A549 (cell line): ENCODE results near the gene SIAE.

Experiments used
- CBX8 ChIP-seq: fragments of 200-600 bp; sonication (generic); IDR thresholded peaks from 2 replicates; pipeline ENCODE4 v1.6.1; 2016
- RAD21 ChIP-seq, 2 experiments: fragments of >200 bp in 1 of 2; sonication (Bioruptor Twin) in 1 of 2; formaldehyde crosslinking in 1 of 2; IDR thresholded peaks in 1 of 2; conservative IDR thresholded peaks in 1 of 2; 2 replicates in 1 of 2; 3 replicates in 1 of 2; pipeline ENCODE4 v1.6.1; 2012 to 2018; ENCODE audit warnings: inconsistent platforms in 1 of 2
- REST ChIP-seq: fragments of 200-600 bp; sonication (generic); IDR thresholded peaks from 2 replicates; pipeline ENCODE4 v1.6.1; 2016; ENCODE audit warnings: antibody characterized with exemption, mild to moderate bottlenecking, moderate library complexity
- TF ChIP-seq, protein P1 (sequence below): fragments of >200 bp; sonication (Bioruptor Twin); formaldehyde crosslinking; IDR thresholded peaks from 3 replicates; pipeline ENCODE4 v1.5.1; 2016

GRCh38 chr11:124716591-124716990 lies 43.1 kb upstream of the SIAE start:
- no peak for TF ChIP-seq REST
- TF ChIP-seq, protein P1, sequence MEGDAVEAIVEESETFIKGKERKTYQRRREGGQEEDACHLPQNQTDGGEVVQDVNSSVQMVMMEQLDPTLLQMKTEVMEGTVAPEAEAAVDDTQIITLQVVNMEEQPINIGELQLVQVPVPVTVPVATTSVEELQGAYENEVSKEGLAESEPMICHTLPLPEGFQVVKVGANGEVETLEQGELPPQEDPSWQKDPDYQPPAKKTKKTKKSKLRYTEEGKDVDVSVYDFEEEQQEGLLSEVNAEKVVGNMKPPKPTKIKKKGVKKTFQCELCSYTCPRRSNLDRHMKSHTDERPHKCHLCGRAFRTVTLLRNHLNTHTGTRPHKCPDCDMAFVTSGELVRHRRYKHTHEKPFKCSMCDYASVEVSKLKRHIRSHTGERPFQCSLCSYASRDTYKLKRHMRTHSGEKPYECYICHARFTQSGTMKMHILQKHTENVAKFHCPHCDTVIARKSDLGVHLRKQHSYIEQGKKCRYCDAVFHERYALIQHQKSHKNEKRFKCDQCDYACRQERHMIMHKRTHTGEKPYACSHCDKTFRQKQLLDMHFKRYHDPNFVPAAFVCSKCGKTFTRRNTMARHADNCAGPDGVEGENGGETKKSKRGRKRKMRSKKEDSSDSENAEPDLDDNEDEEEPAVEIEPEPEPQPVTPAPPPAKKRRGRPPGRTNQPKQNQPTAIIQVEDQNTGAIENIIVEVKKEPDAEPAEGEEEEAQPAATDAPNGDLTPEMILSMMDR = no peak
- TF ChIP-seq CBX8 = no peak
- no peak for TF ChIP-seq RAD21 (conservative IDR thresholded peaks at IDR 0.05 in 1 of 2, IDR thresholded peaks at IDR 0.05 in 1 of 2)
